Panc1 (cell line): ENCODE data around the gene PRKCB. TPM values are rescaled to one million over a fixed set of nuclear protein-coding genes. Genes with fewer than 3 reads are reported as not detected.

Experiments used
- ATAC-seq: fragments of 200-7000 bp; cut with Tn5 transposase; 2 replicates; pipeline ENCODE4 v1.9.1; 2020; ENCODE audit warnings: mild to moderate bottlenecking, moderate library complexity
- BruUV-seq: library from RNA; stranded (reverse); fragments of 400-500 nt; replicated peaks from 2 replicates; lab custom pipeline; 2021; lab: Mats Ljungman, UMichigan
- CTCF ChIA-PET: fragments of 300-600 bp; sonication (Branson Sonifier 250); formaldehyde crosslinking; loops from one replicate; lab custom pipeline; 2022; ENCODE audit warnings: antibody characterized with exemption; lab: Charles Lee
- POLR2A ChIA-PET: fragments of 300-600 bp; sonication (Branson Sonifier 250); formaldehyde crosslinking; loops from one replicate; lab custom pipeline; 2022; ENCODE audit warnings: antibody characterized with exemption; lab: Charles Lee
- DNase-seq: peaks from one replicate; pipeline ENCODE4 v3.0.0-alpha.2; 2010; ENCODE audit warnings: low read depth, low spot score
- H3K27ac ChIP-seq: 2 replicates; pipeline ENCODE4 v1.5.1; 2011; ENCODE audit warnings: mild to moderate bottlenecking, low read length, inconsistent platforms
- H3K27me3 ChIP-seq: fragments of 200-500 bp; sonication (Bioruptor generic); 2 replicates; pipeline ENCODE4 v1.6.0; 2014; ENCODE audit warnings: low read length, inconsistent platforms; ENCODE audit not compliant: control insufficient read depth, insufficient read depth
- H3K36me3 ChIP-seq: fragments of 200-500 bp; sonication (Bioruptor generic); 2 replicates; pipeline ENCODE4 v1.5.1; 2014; ENCODE audit warnings: inconsistent platforms, mild to moderate bottlenecking, low read length, moderate library complexity; ENCODE audit not compliant: control insufficient read depth, insufficient read depth
- H3K4me1 ChIP-seq: 2 replicates; pipeline ENCODE4 v1.5.1; 2011; ENCODE audit warnings: inconsistent platforms, mild to moderate bottlenecking, low read length, moderate library complexity; ENCODE audit not compliant: control insufficient read depth, insufficient read depth
- H3K4me3 ChIP-seq, 2 experiments: 2 replicates each; pipeline ENCODE4 v1.5.1; 2011 to 2012; ENCODE audit warnings: low read depth in 2 of 2, low read length in 2 of 2, mild to moderate bottlenecking in 2 of 2, inconsistent platforms in 1 of 2, moderate library complexity in 1 of 2
- H3K9me3 ChIP-seq: fragments of 200-500 bp; sonication (Bioruptor generic); 2 replicates; pipeline ENCODE4 v1.5.1; 2014; ENCODE audit warnings: low read depth, mild to moderate bottlenecking, inconsistent platforms, low read length, moderate library complexity; ENCODE audit not compliant: control insufficient read depth, insufficient read depth
- CTCF ChIP-seq: fragments of 450-650 bp; IDR thresholded peaks from 2 replicates; pipeline ENCODE4 v1.5.1; 2017; ENCODE audit warnings: mild to moderate bottlenecking
- POLR2AphosphoS5 ChIP-seq: IDR thresholded peaks from 2 replicates; pipeline ENCODE4 v1.6.1; 2012; ENCODE audit warnings: mild to moderate bottlenecking, low read depth, low read length, moderate library complexity
- REST ChIP-seq, 2 experiments: IDR thresholded peaks; 2 replicates each; pipeline ENCODE4 v1.6.1; 2011 to 2012; ENCODE audit warnings: low read depth in 2 of 2, control low read depth in 1 of 2, low read length in 1 of 2, mild to moderate bottlenecking in 1 of 2, moderate library complexity in 1 of 2; ENCODE audit not compliant: insufficient read depth in 1 of 2
- SIN3A ChIP-seq: IDR thresholded peaks from 2 replicates; pipeline ENCODE4 v1.6.1; 2012; ENCODE audit warnings: low read depth, mild to moderate bottlenecking, low read length, moderate library complexity, borderline replicate concordance; ENCODE audit not compliant: insufficient read depth
- TCF7L2 ChIP-seq: IDR thresholded peaks from 2 replicates; pipeline ENCODE4 v1.6.1; 2011; ENCODE audit warnings: mild to moderate bottlenecking, low read depth, low read length, inconsistent platforms
- in situ Hi-C: cut with HindIII; loops from 2 replicates; pipeline ENCODE4 v1.10.0; 2016; ENCODE audit warnings: low sequenced_read_pairs, low pct_unique_long_range_greater_than_20kb
- intact Hi-C: fragments of 100-400 bp; cut with micrococcal nuclease; formaldehyde crosslinking; loops from one replicate; pipeline ENCODE4 v1.10.0; 2022; ENCODE audit not compliant: unreplicated experiment
- total RNA-seq: library from RNA; stranded (reverse); gene quantifications from one replicate; pipeline ENCODE4 v1.2.1, GENCODE V29; 2021; ENCODE audit not compliant: unreplicated experiment

PRKCB gene
- total RNA-seq, 1 experiment from 2014 or later: 0.41 TPM

GRCh38 chr16:23901178-23902033 is 65.6 kb downstream of the PRKCB start:
- Histone ChIP-seq H3K27ac (no peak overlapping the region; the same call in 1 of the 2 replicates), H3K4me3 (no peak overlapping the region), H3K4me1 (peaks cover 19% of the 10 kb centered on the region), H3K27me3 (no peaks in the 10 kb centered on the region), H3K36me3 (no peaks in the 10 kb centered on the region), H3K9me3 (no peaks in the 10 kb centered on the region)
- DNase-seq: no peak
- no TSS peak for BruUV-seq
- no peak for ATAC-seq
- in situ Hi-C loops: no loop called here
- intact Hi-C loops: no loop called here
- POLR2A ChIA-PET: no interaction called here
- no peak for TF ChIP-seq TCF7L2
- TF ChIP-seq SIN3A: no peak
- TF ChIP-seq POLR2AphosphoS5: no peak
- no peak for TF ChIP-seq CTCF
- CTCF ChIA-PET: no interaction called here

- BruUV-seq: no TSS peak
- Histone ChIP-seq H3K4me3 (no peak overlapping the region), H3K27ac (no peak overlapping the region; the same call in 1 of the 2 replicates), H3K27me3 (no peaks in the 10 kb centered on the region), H3K9me3 (no peaks in the 10 kb centered on the region), H3K36me3 (no peaks in the 10 kb centered on the region), H3K4me1 (peaks cover 19% of the 10 kb centered on the region)
- DNase-seq: no peak
- TF ChIP-seq TCF7L2 (no peak), REST (IDR thresholded peaks at IDR 0.05; ENCODE audit: insufficient read depth in 1 of 2, low read depth in 2 of 2, low read length in 1 of 2) (no peak), SIN3A (no peak), CTCF (no peak)
- POLR2A ChIA-PET: no interaction called here
- intact Hi-C loops (no loop called here), in situ Hi-C loops (no loop called here)
- no peak for ATAC-seq
- CTCF ChIA-PET: no interaction called here
These were observed 66.4 kb downstream of the PRKCB start for GRCh38 chr16:23902034-23902747.
